Measurements from ENCODE around the gene ZNF576.
"Not testable (repeated sequence)": the region's sequence is repeated elsewhere in the genome, so short reads cannot be mapped to it uniquely, and the experiment has no call there.

The ZNF576 gene

DNA sequence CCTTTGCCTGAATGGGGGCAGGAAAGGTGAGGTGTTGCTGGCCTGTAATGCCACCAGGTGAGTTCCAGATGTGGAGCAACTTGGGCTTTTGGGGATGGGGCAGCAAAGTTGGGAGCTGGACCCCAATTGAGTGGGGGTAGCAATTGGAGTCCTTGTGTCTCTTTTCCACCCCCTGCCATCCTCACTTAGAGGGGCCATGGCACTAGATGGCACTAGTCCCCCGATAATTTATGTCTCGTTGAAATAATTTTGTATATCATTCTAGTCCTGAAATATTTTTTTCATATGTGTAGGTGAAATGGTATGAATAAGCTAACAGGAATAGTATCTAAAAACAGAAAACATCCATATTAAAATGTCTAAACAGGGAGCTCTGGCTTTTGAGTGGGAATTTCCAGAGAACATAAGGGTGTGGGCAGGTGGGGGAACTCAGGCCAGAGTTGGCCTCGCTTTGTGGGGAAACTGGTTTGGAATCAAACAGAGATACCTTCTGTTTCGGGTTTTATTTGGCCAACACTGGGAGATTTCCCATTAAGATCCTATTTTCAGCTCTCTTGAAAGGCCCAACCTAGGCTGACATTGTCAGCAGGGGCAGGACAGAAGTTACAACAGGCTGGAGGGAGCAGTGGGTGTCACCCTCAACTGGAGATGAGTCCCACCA is 3.4 kb downstream of the ZNF576 start:
- H3K4me3 ChIP-seq (ENCODE audit: low read depth, low read length): no peak overlapping the region
- DNase-seq (ENCODE audit: low read depth): no peak
- no peak for TF ChIP-seq MAX (IDR thresholded peaks at IDR 0.05; ENCODE audit: low read depth, low read length)
- TF ChIP-seq POLR2A (IDR thresholded peaks at IDR 0.05; ENCODE audit: extremely low read depth, insufficient read length): no peak
- TF ChIP-seq, protein P1, sequence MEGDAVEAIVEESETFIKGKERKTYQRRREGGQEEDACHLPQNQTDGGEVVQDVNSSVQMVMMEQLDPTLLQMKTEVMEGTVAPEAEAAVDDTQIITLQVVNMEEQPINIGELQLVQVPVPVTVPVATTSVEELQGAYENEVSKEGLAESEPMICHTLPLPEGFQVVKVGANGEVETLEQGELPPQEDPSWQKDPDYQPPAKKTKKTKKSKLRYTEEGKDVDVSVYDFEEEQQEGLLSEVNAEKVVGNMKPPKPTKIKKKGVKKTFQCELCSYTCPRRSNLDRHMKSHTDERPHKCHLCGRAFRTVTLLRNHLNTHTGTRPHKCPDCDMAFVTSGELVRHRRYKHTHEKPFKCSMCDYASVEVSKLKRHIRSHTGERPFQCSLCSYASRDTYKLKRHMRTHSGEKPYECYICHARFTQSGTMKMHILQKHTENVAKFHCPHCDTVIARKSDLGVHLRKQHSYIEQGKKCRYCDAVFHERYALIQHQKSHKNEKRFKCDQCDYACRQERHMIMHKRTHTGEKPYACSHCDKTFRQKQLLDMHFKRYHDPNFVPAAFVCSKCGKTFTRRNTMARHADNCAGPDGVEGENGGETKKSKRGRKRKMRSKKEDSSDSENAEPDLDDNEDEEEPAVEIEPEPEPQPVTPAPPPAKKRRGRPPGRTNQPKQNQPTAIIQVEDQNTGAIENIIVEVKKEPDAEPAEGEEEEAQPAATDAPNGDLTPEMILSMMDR (IDR thresholded peaks at IDR 0.05; ENCODE audit: low read depth, low read length): no peak
- TF ChIP-seq MYC (IDR thresholded peaks at IDR 0.05; ENCODE audit: low read depth, low read length): no peak

- H3K4me3 ChIP-seq (ENCODE audit: low read depth, low read length); DNase-seq (ENCODE audit: low read depth): not testable (repeated sequence)
Observed at GRCh38 chr19:43600326-43600725, 3.9 kb downstream of the ZNF576 start.

DNA sequence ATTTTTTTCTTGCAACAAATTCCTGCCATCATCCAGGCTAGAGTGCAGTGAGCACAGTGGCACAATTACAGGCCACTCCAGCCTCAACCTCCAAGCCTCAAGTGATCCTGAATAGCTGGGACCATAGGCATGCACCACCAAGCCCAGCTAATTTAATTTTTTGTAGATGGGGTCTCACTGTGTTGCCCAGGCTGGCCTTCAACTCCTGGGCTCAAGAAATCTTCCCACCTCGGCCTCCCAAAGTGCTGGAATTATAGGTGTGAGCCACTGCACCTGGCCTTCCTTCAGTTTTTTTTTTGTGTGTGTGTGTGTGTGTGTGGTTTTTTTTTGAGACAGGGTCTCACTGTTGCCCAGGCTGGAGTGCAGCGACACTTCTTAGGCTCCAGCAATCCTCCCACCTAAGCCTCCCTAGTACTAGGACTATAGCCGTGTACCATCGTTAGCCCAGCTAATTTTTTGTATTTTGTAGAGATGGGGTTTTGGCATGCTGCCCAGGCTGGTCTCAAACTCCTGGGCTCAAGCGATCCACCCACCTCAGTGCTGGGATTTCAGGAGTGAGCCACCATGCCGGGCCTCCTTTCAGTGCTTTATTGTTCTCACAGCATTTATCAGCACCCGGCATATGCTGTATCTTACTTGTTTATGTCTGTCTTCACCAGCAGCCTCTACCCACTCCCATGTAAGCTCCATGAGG is 9.6 kb downstream of the ZNF576 start:
- H3K4me3 ChIP-seq (ENCODE audit: low read depth, low read length): no peak overlapping the region
- no peak for DNase-seq (ENCODE audit: low read depth)
- TF ChIP-seq, protein P1 (IDR thresholded peaks at IDR 0.05; ENCODE audit: low read depth, low read length): no peak
- TF ChIP-seq MAX (IDR thresholded peaks at IDR 0.05; ENCODE audit: low read depth, low read length) (no peak), MYC (IDR thresholded peaks at IDR 0.05; ENCODE audit: low read depth, low read length) (no peak), POLR2A (IDR thresholded peaks at IDR 0.05; ENCODE audit: extremely low read depth, insufficient read length) (no peak)

GRCh38 chr19:43606569-43607229 is 10.3 kb downstream of the ZNF576 start:
- no peak for TF ChIP-seq MAX (IDR thresholded peaks at IDR 0.05; ENCODE audit: low read depth, low read length)
- TF ChIP-seq, protein P1 (IDR thresholded peaks at IDR 0.05; ENCODE audit: low read depth, low read length): no peak
- no peak for TF ChIP-seq POLR2A (IDR thresholded peaks at IDR 0.05; ENCODE audit: extremely low read depth, insufficient read length)
- no peak for TF ChIP-seq MYC (IDR thresholded peaks at IDR 0.05; ENCODE audit: low read depth, low read length)
- no peak for DNase-seq (ENCODE audit: low read depth)
- no peak overlapping the region for H3K4me3 ChIP-seq (ENCODE audit: low read depth, low read length)

GRCh38 chr19:43607238-43608205 is 11.1 kb downstream of the ZNF576 start:
- TF ChIP-seq, protein P1 (IDR thresholded peaks at IDR 0.05; ENCODE audit: low read depth, low read length): no peak
- TF ChIP-seq MYC (IDR thresholded peaks at IDR 0.05; ENCODE audit: low read depth, low read length) (no peak), MAX (IDR thresholded peaks at IDR 0.05; ENCODE audit: low read depth, low read length) (no peak), POLR2A (IDR thresholded peaks at IDR 0.05; ENCODE audit: extremely low read depth, insufficient read length) (no peak)
- no peak overlapping the region for H3K4me3 ChIP-seq (ENCODE audit: low read depth, low read length)
- no peak for DNase-seq (ENCODE audit: low read depth)

All from NB4 (cell line).